ENCODE measurements around the gene LYPLAL1. TPM values are rescaled to one million over a fixed set of nuclear protein-coding genes. Genes with fewer than 3 reads are reported as not detected.

The LYPLAL1 gene
- total RNA-seq, 1 experiment from 2014 or later: 21.3 TPM

DNA sequence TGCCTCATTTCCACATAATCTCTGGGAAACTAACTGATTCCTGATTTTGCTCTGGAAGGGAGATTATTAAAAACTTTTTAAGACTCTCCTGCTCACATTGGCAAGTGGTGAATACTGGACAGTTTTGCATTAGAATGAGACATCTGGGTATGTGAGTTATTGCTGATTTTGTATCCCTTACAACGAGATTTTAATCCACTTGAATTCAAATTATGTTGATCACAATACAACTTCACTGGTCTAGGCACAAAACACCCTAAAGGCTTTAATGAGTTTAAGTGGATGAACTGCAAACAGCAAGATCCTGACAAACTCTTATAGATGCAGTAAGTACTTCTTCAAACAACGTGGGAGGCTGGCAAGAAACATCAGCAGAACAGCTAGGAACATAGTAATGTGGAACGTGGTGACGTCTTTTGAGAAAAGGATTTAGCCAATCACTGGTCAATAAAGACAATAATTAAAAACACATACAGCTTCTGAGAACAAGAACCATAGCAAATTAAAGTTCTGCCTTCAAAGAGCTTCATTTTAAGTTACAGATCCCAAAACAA is 10.2 kb upstream of the LYPLAL1 start:
- no peaks in the 10 kb centered on the region for H3K9me2 ChIP-seq (replicated peaks; ENCODE audit: low read length)
- no peak for ATAC-seq
- CTCF ChIA-PET: interaction anchor here (0.6 kb wide), 1 partner anchor 646 kb away, joined by 6 read pairs; no protein-coding TSS in a partner anchor
- BruUV-seq (replicated peaks): no TSS peak
- peaks cover 19% of the 10 kb centered on the region for H3K4me1 ChIP-seq (ENCODE audit: insufficient read depth, low read length)
- no peak for DNase-seq
- H3K36me3 ChIP-seq (ENCODE audit: low read depth, low read length): no peaks in the 10 kb centered on the region
- no peak overlapping the region for H3K4me3 ChIP-seq (ENCODE audit: low read length)
- H3K79me2 ChIP-seq (ENCODE audit: low read length): no peaks in the 10 kb centered on the region
- no peaks in the 10 kb centered on the region for H3K27me3 ChIP-seq (ENCODE audit: low read length)
- no peak overlapping the region for H2AFZ ChIP-seq (ENCODE audit: low read length)
- no peak for TF ChIP-seq EZH2 (IDR thresholded peaks at IDR 0.05; ENCODE audit: low read length, unreplicated experiment)
- TF ChIP-seq, protein P1, sequence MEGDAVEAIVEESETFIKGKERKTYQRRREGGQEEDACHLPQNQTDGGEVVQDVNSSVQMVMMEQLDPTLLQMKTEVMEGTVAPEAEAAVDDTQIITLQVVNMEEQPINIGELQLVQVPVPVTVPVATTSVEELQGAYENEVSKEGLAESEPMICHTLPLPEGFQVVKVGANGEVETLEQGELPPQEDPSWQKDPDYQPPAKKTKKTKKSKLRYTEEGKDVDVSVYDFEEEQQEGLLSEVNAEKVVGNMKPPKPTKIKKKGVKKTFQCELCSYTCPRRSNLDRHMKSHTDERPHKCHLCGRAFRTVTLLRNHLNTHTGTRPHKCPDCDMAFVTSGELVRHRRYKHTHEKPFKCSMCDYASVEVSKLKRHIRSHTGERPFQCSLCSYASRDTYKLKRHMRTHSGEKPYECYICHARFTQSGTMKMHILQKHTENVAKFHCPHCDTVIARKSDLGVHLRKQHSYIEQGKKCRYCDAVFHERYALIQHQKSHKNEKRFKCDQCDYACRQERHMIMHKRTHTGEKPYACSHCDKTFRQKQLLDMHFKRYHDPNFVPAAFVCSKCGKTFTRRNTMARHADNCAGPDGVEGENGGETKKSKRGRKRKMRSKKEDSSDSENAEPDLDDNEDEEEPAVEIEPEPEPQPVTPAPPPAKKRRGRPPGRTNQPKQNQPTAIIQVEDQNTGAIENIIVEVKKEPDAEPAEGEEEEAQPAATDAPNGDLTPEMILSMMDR (conservative IDR thresholded peaks at IDR 0.05; ENCODE audit: low read depth, low read length): no peak
- TF ChIP-seq EZH2phosphoT487 (IDR thresholded peaks at IDR 0.05; ENCODE audit: borderline replicate concordance, low read length): no peak
- H3K9me3 ChIP-seq (ENCODE audit: low read length): no peaks in the 10 kb centered on the region
- H4K20me1 ChIP-seq (ENCODE audit: low read length): no peaks in the 10 kb centered on the region
- no peaks in the 10 kb centered on the region for H3F3A ChIP-seq (ENCODE audit: low read length, unreplicated experiment)
- POLR2A ChIA-PET (ENCODE audit: unreplicated experiment): no interaction called here
- H3K9ac ChIP-seq (ENCODE audit: low read length): no peak overlapping the region
- no peak overlapping the region for H3K27ac ChIP-seq (ENCODE audit: low read length)
- intact Hi-C loops (cut with micrococcal nuclease): no loop called here
- H3K4me2 ChIP-seq (ENCODE audit: low read length): no peak overlapping the region

DNA sequence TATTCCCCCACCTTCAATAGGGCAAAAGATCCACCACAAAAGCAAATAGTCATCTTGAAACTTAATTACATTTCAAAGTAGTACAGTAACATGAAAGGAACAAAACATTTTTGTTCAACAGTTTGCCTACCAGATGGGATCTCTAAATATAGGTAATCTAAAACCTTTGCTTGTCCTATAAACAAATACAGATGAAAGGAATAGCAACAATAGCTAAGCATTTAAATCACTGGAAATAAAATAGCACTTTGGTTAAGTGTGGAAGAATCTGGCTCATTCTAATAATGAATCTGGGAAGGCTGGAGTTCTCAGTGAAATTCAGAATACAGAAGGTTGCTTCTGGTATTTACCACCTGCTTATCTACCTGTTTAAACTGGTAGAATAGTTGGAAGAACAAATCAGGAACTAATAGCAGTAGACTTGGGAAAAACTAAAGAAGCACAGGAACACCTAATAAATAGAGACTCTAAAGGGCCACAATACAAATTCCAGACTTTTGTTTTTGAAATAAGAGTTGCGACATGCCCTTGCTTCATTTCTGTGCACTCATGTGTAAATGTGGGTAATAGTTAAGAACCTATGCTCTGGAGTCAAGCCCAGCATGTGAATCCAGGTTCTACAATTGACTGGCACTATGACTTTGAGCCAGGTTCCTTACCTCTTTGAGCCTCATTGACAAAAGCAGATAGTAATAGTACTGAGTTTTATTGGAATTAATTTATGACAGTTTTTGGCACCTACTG is 2.3 kb upstream of the LYPLAL1 start:
- Histone ChIP-seq H3K4me3 (ENCODE audit: low read length) (no peak overlapping the region), H3K9ac (ENCODE audit: low read length) (no peak overlapping the region), H3K9me2 (replicated peaks; ENCODE audit: low read length) (no peaks in the 10 kb centered on the region), H3K4me1 (ENCODE audit: insufficient read depth, low read length) (peaks cover 29% of the 10 kb centered on the region), H3K36me3 (ENCODE audit: low read depth, low read length) (no peaks in the 10 kb centered on the region), H3F3A (ENCODE audit: low read length, unreplicated experiment) (no peaks in the 10 kb centered on the region), H3K4me2 (ENCODE audit: low read length) (no peak overlapping the region), H2AFZ (ENCODE audit: low read length) (no peak overlapping the region), H3K27ac (ENCODE audit: low read length) (no peak overlapping the region), H3K9me3 (ENCODE audit: low read length) (no peaks in the 10 kb centered on the region), H3K27me3 (ENCODE audit: low read length) (no peaks in the 10 kb centered on the region), H4K20me1 (ENCODE audit: low read length) (no peaks in the 10 kb centered on the region), H3K79me2 (ENCODE audit: low read length) (peaks cover 27% of the 10 kb centered on the region)
- TF ChIP-seq EZH2phosphoT487 (IDR thresholded peaks at IDR 0.05; ENCODE audit: borderline replicate concordance, low read length) (no peak), EZH2 (IDR thresholded peaks at IDR 0.05; ENCODE audit: low read length, unreplicated experiment) (no peak)
- TF ChIP-seq, protein P1 (conservative IDR thresholded peaks at IDR 0.05; ENCODE audit: low read depth, low read length): no peak
- POLR2A ChIA-PET (ENCODE audit: unreplicated experiment): no interaction called here
- intact Hi-C loops (cut with micrococcal nuclease): loop anchor here (5.0 to 10.0 kb wide), 4 partner anchors 79 to 1863 kb away; no protein-coding TSS in a partner anchor
- DNase-seq (peak; percentile 28), ATAC-seq (no peak)
- no TSS peak for BruUV-seq (replicated peaks)
- CTCF ChIA-PET: no interaction called here

DNA sequence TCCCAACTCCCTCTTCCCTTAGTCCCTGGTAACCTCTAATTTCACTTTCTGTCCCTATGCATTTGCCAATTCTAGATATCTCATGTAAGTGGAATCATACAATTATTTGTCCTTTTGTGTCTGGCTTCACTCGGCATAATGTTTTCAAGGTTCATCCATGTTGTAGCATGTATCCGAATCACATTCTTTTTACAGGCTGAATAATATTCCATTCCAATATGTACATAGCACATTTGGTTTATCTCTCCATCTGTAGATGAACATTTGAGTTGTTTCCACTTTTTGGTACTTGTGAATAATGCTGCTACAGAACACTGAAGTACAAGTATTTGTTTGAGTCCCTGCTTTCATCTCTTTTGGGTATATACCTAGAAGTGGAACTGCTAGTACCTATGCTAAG is 857 bp upstream of the LYPLAL1 start:
- Histone ChIP-seq H3K79me2 (ENCODE audit: low read length) (peaks cover 40% of the 10 kb centered on the region), H3K9me2 (replicated peaks; ENCODE audit: low read length) (no peaks in the 10 kb centered on the region), H2AFZ (ENCODE audit: low read length) (peak overlapping the region; percentile 84; the same call in 1 of the 2 replicates), H4K20me1 (ENCODE audit: low read length) (no peaks in the 10 kb centered on the region), H3K27ac (ENCODE audit: low read length) (no peak overlapping the region), H3K4me3 (ENCODE audit: low read length) (no peak overlapping the region), H3K9ac (ENCODE audit: low read length) (no peak overlapping the region), H3K27me3 (ENCODE audit: low read length) (no peaks in the 10 kb centered on the region), H3K4me2 (ENCODE audit: low read length) (peak overlapping the region; percentile 86; the same call in 1 of the 2 replicates), H3F3A (ENCODE audit: low read length, unreplicated experiment) (no peaks in the 10 kb centered on the region), H3K4me1 (ENCODE audit: insufficient read depth, low read length) (peaks cover 43% of the 10 kb centered on the region), H3K9me3 (ENCODE audit: low read length) (no peaks in the 10 kb centered on the region), H3K36me3 (ENCODE audit: low read depth, low read length) (no peaks in the 10 kb centered on the region)
- no peak for DNase-seq
- ChIA-PET POLR2A (ENCODE audit: unreplicated experiment) (no interaction called here), CTCF (interaction anchor here (1.0 kb wide), 1 partner anchor 123 kb away, joined by 3 read pairs; no protein-coding TSS in a partner anchor)
- no TSS peak for BruUV-seq (replicated peaks)
- no peak for TF ChIP-seq EZH2phosphoT487 (IDR thresholded peaks at IDR 0.05; ENCODE audit: borderline replicate concordance, low read length)
- TF ChIP-seq, protein P1 (conservative IDR thresholded peaks at IDR 0.05; ENCODE audit: low read depth, low read length): no peak
- no peak for TF ChIP-seq EZH2 (IDR thresholded peaks at IDR 0.05; ENCODE audit: low read length, unreplicated experiment)
- no peak for ATAC-seq
- intact Hi-C loops (cut with micrococcal nuclease): loop anchor here (5.0 to 10.0 kb wide), 4 partner anchors 81 to 1862 kb away; no protein-coding TSS in a partner anchor

Data from PC-3 (cell line).